ENCODE measurements around the gene FAM180A.

FAM180A gene

GRCh38 chr7:135771961-135772638 is 23.5 kb upstream of the FAM180A start:
- peak in 1 of 2 experiments; percentile 51 for DNase-seq (ENCODE audit: low read depth in 2 of 2)

GRCh38 chr7:135771051-135771450 is 22.4 kb upstream of the FAM180A start:
- DNase-seq (ENCODE audit: low read depth in 2 of 2) = no peak

- no peak for DNase-seq (ENCODE audit: low read depth in 2 of 2)
Measured at GRCh38 chr7:135770139-135770710, 21.6 kb upstream of the FAM180A start.

GRCh38 chr7:135769005-135769802 is 20.6 kb upstream of the FAM180A start:
- DNase-seq (ENCODE audit: low read depth in 2 of 2) = no peak

- no peak for DNase-seq (ENCODE audit: low read depth in 2 of 2)
Measured at GRCh38 chr7:135768467-135768866, 19.9 kb upstream of the FAM180A start.

GRCh38 chr7:135768064-135768463 is 19.5 kb upstream of the FAM180A start:
- no peak for DNase-seq (ENCODE audit: low read depth in 2 of 2)

- no peak for DNase-seq (ENCODE audit: low read depth in 2 of 2)
Measured at GRCh38 chr7:135763261-135763660, 14.6 kb upstream of the FAM180A start.

GRCh38 chr7:135761751-135762488 is 13.3 kb upstream of the FAM180A start:
- DNase-seq (ENCODE audit: low read depth in 2 of 2) = no peak

- DNase-seq (ENCODE audit: low read depth in 2 of 2) = no peak
Measured at GRCh38 chr7:135759532-135759931, 10.9 kb upstream of the FAM180A start.

- DNase-seq (ENCODE audit: low read depth in 2 of 2) = no peak
Measured at GRCh38 chr7:135758531-135758932, 9.9 kb upstream of the FAM180A start.

- DNase-seq (ENCODE audit: low read depth in 2 of 2) = peak in 1 of 2 experiments; percentile 53
Measured at GRCh38 chr7:135757719-135758411, 9.3 kb upstream of the FAM180A start.

GRCh38 chr7:135756191-135756590 is 7.6 kb upstream of the FAM180A start:
- no peak for DNase-seq (ENCODE audit: low read depth in 2 of 2)

- no peak for DNase-seq (ENCODE audit: low read depth in 2 of 2)
Measured at GRCh38 chr7:135755351-135755753, 6.7 kb upstream of the FAM180A start.

GRCh38 chr7:135753616-135754413 is 5.2 kb upstream of the FAM180A start:
- DNase-seq (ENCODE audit: low read depth in 2 of 2) = no peak

GRCh38 chr7:135747366-135747765 is 1.2 kb downstream of the FAM180A start:
- DNase-seq (ENCODE audit: low read depth in 2 of 2) = no peak

GRCh38 chr7:135745703-135746312 is 2.8 kb downstream of the FAM180A start:
- DNase-seq (ENCODE audit: low read depth in 2 of 2) = peak; percentile 91 to 92

GRCh38 chr7:135744938-135745702 is 3.5 kb downstream of the FAM180A start:
- DNase-seq (ENCODE audit: low read depth in 2 of 2) = peak in 1 of 2 experiments; percentile 26

GRCh38 chr7:135743907-135744731 is 4.5 kb downstream of the FAM180A start:
- DNase-seq (ENCODE audit: low read depth in 2 of 2) = peak; percentile 58 to 59

- no peak for DNase-seq (ENCODE audit: low read depth in 2 of 2)
Measured at GRCh38 chr7:135742371-135742770, 6.2 kb downstream of the FAM180A start.
